Choroid plexus epithelial cell (primary cell): ENCODE measurements around the gene PLEKHF1.
A peak's percentile ranks its signal among the peaks of the same experiment; 100 is the strongest.

ENCODE experiments used
- DNase-seq: peaks from one replicate; pipeline ENCODE4 v3.0.0-alpha.2; 2010; ENCODE audit warnings: low read depth
- H3K4me3 ChIP-seq: 2 replicates; pipeline ENCODE4 v1.5.1; 2011; ENCODE audit warnings: low read depth, mild to moderate bottlenecking, control low read depth, low read length, moderate library complexity
- CTCF ChIP-seq: conservative IDR thresholded peaks from 2 replicates; pipeline ENCODE4 v1.5.1; 2011; ENCODE audit warnings: low read depth, mild to moderate bottlenecking, control low read depth, inconsistent platforms, low read length, moderate library complexity

The PLEKHF1 gene

GRCh38 chr19:29645911-29646310 lies 19.4 kb upstream of the PLEKHF1 start:
- no peak for TF ChIP-seq CTCF
- peak; percentile 55 for DNase-seq
- H3K4me3 ChIP-seq: no peak overlapping the region

DNA sequence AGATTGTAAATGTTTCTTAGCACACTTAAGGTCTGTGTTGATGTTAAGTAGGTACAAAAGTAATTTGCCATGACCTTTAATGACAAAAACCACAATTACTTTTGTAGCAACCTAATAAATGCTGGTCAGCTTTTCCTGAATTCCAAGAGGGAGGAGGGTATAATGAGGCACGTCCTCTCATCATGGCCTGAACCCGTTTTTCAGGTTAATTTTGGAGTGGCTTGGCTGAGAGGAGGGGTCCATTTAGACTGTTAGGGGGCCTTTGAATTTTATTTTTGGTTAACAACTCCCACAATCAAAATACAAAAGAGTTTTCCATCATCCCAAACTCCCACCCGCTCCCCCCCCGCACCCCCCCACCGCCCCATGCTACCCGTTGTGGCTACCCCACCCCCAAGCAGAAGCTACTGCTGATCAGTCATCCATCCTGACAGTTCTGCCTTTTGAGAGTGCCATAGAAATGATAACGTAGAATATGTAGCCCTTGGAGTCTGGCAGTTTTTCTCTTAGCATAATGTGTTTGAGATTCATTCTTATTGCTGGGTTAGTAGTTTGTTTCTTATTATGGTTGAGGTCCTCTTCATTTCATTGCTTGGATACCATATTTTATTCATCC lies 14.4 kb upstream of the PLEKHF1 start:
- no peak for TF ChIP-seq CTCF
- DNase-seq: no peak

GRCh38 chr19:29651622-29652394 lies 13.5 kb upstream of the PLEKHF1 start:
- DNase-seq: no peak

More for the DNA sequence above, 14.4 kb upstream of the PLEKHF1 start:
- H3K4me3 ChIP-seq: no peak overlapping the region

GRCh38 chr19:29653398-29653797 lies 11.9 kb upstream of the PLEKHF1 start:
- DNase-seq: no peak
- no peak for TF ChIP-seq CTCF
- no peak overlapping the region for H3K4me3 ChIP-seq

More at GRCh38 chr19:29651622-29652394, 13.5 kb upstream of the PLEKHF1 start:
- H3K4me3 ChIP-seq: no peak overlapping the region
- no peak for TF ChIP-seq CTCF

GRCh38 chr19:29655648-29656335 lies 9.5 kb upstream of the PLEKHF1 start:
- no peak for TF ChIP-seq CTCF
- no peak overlapping the region for H3K4me3 ChIP-seq
- no peak for DNase-seq

- no peak overlapping the region for H3K4me3 ChIP-seq
- TF ChIP-seq CTCF: no peak
- DNase-seq: no peak
These were observed 6.9 kb upstream of the PLEKHF1 start for GRCh38 chr19:29658221-29658991.
